Panc1 (cell line): ENCODE results near the gene PTPMT1. TPM values are rescaled to one million over a fixed set of nuclear protein-coding genes. Genes with fewer than 3 reads are reported as not detected.

ENCODE experiments used
- ATAC-seq: fragments of 200-7000 bp; cut with Tn5 transposase; 2 replicates; pipeline ENCODE4 v1.9.1; 2020; ENCODE audit warnings: mild to moderate bottlenecking, moderate library complexity
- BruUV-seq: library from RNA; stranded (reverse); fragments of 400-500 nt; replicated peaks from 2 replicates; lab custom pipeline; 2021; lab: Mats Ljungman, UMichigan
- CTCF ChIA-PET: fragments of 300-600 bp; sonication (Branson Sonifier 250); formaldehyde crosslinking; loops from one replicate; lab custom pipeline; 2022; ENCODE audit warnings: antibody characterized with exemption; lab: Charles Lee
- POLR2A ChIA-PET: fragments of 300-600 bp; sonication (Branson Sonifier 250); formaldehyde crosslinking; loops from one replicate; lab custom pipeline; 2022; ENCODE audit warnings: antibody characterized with exemption; lab: Charles Lee
- DNase-seq: peaks from one replicate; pipeline ENCODE4 v3.0.0-alpha.2; 2010; ENCODE audit warnings: low read depth, low spot score
- H3K27ac ChIP-seq: 2 replicates; pipeline ENCODE4 v1.5.1; 2011; ENCODE audit warnings: mild to moderate bottlenecking, low read length, inconsistent platforms
- H3K27me3 ChIP-seq: fragments of 200-500 bp; sonication (Bioruptor generic); 2 replicates; pipeline ENCODE4 v1.6.0; 2014; ENCODE audit warnings: low read length, inconsistent platforms; ENCODE audit not compliant: control insufficient read depth, insufficient read depth
- H3K36me3 ChIP-seq: fragments of 200-500 bp; sonication (Bioruptor generic); 2 replicates; pipeline ENCODE4 v1.5.1; 2014; ENCODE audit warnings: inconsistent platforms, mild to moderate bottlenecking, low read length, moderate library complexity; ENCODE audit not compliant: control insufficient read depth, insufficient read depth
- H3K4me1 ChIP-seq: 2 replicates; pipeline ENCODE4 v1.5.1; 2011; ENCODE audit warnings: inconsistent platforms, mild to moderate bottlenecking, low read length, moderate library complexity; ENCODE audit not compliant: control insufficient read depth, insufficient read depth
- H3K4me3 ChIP-seq, 2 experiments: 2 replicates each; pipeline ENCODE4 v1.5.1; 2011 to 2012; ENCODE audit warnings: low read depth in 2 of 2, low read length in 2 of 2, mild to moderate bottlenecking in 2 of 2, inconsistent platforms in 1 of 2, moderate library complexity in 1 of 2
- H3K9me3 ChIP-seq: fragments of 200-500 bp; sonication (Bioruptor generic); 2 replicates; pipeline ENCODE4 v1.5.1; 2014; ENCODE audit warnings: low read depth, mild to moderate bottlenecking, inconsistent platforms, low read length, moderate library complexity; ENCODE audit not compliant: control insufficient read depth, insufficient read depth
- POLR2AphosphoS5 ChIP-seq: IDR thresholded peaks from 2 replicates; pipeline ENCODE4 v1.6.1; 2012; ENCODE audit warnings: mild to moderate bottlenecking, low read depth, low read length, moderate library complexity
- SIN3A ChIP-seq: IDR thresholded peaks from 2 replicates; pipeline ENCODE4 v1.6.1; 2012; ENCODE audit warnings: low read depth, mild to moderate bottlenecking, low read length, moderate library complexity, borderline replicate concordance; ENCODE audit not compliant: insufficient read depth
- TCF7L2 ChIP-seq: IDR thresholded peaks from 2 replicates; pipeline ENCODE4 v1.6.1; 2011; ENCODE audit warnings: mild to moderate bottlenecking, low read depth, low read length, inconsistent platforms
- in situ Hi-C: cut with HindIII; loops from 2 replicates; pipeline ENCODE4 v1.10.0; 2016; ENCODE audit warnings: low sequenced_read_pairs, low pct_unique_long_range_greater_than_20kb
- intact Hi-C: fragments of 100-400 bp; cut with micrococcal nuclease; formaldehyde crosslinking; loops from one replicate; pipeline ENCODE4 v1.10.0; 2022; ENCODE audit not compliant: unreplicated experiment
- total RNA-seq: library from RNA; stranded (reverse); gene quantifications from one replicate; pipeline ENCODE4 v1.2.1, GENCODE V29; 2021; ENCODE audit not compliant: unreplicated experiment
- TF ChIP-seq, protein P1 (sequence below), 2 experiments: IDR thresholded peaks; 2 replicates each; pipeline ENCODE4 v1.6.1; 2011 to 2012; ENCODE audit warnings: low read depth in 2 of 2, control low read depth in 1 of 2, low read length in 1 of 2, mild to moderate bottlenecking in 1 of 2, moderate library complexity in 1 of 2; ENCODE audit not compliant: insufficient read depth in 1 of 2
- TF ChIP-seq, protein P2 (sequence below): fragments of 450-650 bp; IDR thresholded peaks from 2 replicates; pipeline ENCODE4 v1.5.1; 2017; ENCODE audit warnings: mild to moderate bottlenecking

PTPMT1 gene
- total RNA-seq, 1 experiment from 2014 or later = 81.0 TPM

DNA sequence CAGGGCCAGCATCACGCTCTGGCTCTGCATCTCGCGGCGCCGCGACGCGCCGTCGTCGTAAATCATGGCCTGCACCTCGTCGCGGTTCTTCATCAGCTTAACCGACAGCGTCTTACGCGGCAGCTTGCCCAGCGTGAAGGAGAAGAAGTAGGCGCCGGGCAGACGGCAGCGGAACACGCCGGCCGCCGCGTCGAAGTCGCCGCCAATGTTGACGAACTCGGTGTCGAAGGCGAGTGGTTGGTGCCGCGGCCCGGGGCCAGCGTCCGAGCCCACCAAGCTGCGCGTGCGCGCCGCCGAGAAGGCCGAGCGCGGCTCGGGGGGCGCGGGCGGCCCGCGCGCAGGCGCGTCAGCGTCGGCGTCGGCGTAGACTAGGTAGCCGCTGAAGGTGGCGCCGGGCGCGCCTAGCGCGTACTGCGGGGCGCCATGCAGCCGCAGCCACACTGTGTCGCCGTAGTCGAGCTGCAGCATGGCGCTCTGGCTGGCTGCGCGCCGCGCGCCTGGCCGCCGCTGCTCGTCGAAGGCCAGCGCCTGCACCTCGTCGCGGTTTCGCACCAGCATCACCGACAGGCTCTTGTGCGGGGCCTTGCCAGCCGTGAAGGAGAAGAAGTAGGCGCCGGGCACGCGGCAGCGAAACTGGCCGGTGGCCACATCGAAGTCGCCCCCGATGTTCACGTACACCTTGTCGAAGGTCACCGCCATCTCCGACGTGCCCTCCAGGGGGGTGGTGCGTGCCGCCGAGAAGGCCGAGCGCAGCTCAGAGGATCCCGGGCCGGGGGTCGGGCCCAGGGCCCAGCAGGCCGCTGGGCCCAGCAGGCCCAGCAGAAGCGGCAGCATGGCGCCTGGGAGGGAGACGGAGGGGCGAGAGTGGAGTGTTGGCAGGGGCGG lies 24.8 kb downstream of the PTPMT1 start:
- ChIA-PET CTCF (no interaction called here), POLR2A (no interaction called here)
- H3K36me3 ChIP-seq = no peaks in the 10 kb centered on the region
- no TSS peak for BruUV-seq
- peaks cover 6% of the 10 kb centered on the region; the same call in 1 of the 2 replicates for H3K27me3 ChIP-seq
- ATAC-seq (no peak), DNase-seq (no peak)
- TF ChIP-seq POLR2AphosphoS5 = no peak
- TF ChIP-seq TCF7L2 = no peak
- TF ChIP-seq, protein P1, sequence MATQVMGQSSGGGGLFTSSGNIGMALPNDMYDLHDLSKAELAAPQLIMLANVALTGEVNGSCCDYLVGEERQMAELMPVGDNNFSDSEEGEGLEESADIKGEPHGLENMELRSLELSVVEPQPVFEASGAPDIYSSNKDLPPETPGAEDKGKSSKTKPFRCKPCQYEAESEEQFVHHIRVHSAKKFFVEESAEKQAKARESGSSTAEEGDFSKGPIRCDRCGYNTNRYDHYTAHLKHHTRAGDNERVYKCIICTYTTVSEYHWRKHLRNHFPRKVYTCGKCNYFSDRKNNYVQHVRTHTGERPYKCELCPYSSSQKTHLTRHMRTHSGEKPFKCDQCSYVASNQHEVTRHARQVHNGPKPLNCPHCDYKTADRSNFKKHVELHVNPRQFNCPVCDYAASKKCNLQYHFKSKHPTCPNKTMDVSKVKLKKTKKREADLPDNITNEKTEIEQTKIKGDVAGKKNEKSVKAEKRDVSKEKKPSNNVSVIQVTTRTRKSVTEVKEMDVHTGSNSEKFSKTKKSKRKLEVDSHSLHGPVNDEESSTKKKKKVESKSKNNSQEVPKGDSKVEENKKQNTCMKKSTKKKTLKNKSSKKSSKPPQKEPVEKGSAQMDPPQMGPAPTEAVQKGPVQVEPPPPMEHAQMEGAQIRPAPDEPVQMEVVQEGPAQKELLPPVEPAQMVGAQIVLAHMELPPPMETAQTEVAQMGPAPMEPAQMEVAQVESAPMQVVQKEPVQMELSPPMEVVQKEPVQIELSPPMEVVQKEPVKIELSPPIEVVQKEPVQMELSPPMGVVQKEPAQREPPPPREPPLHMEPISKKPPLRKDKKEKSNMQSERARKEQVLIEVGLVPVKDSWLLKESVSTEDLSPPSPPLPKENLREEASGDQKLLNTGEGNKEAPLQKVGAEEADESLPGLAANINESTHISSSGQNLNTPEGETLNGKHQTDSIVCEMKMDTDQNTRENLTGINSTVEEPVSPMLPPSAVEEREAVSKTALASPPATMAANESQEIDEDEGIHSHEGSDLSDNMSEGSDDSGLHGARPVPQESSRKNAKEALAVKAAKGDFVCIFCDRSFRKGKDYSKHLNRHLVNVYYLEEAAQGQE (IDR thresholded peaks at IDR 0.05; ENCODE audit: insufficient read depth in 1 of 2, low read depth in 2 of 2, low read length in 1 of 2) = no peak
- TF ChIP-seq, protein P2, sequence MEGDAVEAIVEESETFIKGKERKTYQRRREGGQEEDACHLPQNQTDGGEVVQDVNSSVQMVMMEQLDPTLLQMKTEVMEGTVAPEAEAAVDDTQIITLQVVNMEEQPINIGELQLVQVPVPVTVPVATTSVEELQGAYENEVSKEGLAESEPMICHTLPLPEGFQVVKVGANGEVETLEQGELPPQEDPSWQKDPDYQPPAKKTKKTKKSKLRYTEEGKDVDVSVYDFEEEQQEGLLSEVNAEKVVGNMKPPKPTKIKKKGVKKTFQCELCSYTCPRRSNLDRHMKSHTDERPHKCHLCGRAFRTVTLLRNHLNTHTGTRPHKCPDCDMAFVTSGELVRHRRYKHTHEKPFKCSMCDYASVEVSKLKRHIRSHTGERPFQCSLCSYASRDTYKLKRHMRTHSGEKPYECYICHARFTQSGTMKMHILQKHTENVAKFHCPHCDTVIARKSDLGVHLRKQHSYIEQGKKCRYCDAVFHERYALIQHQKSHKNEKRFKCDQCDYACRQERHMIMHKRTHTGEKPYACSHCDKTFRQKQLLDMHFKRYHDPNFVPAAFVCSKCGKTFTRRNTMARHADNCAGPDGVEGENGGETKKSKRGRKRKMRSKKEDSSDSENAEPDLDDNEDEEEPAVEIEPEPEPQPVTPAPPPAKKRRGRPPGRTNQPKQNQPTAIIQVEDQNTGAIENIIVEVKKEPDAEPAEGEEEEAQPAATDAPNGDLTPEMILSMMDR = no peak
- TF ChIP-seq SIN3A = no peak
- in situ Hi-C loops (no loop called here), intact Hi-C loops (no loop called here)
- H3K9me3 ChIP-seq = no peaks in the 10 kb centered on the region
- H3K4me1 ChIP-seq = peaks cover 4% of the 10 kb centered on the region
- no peak overlapping the region for H3K27ac ChIP-seq
- no peak overlapping the region for H3K4me3 ChIP-seq

DNA sequence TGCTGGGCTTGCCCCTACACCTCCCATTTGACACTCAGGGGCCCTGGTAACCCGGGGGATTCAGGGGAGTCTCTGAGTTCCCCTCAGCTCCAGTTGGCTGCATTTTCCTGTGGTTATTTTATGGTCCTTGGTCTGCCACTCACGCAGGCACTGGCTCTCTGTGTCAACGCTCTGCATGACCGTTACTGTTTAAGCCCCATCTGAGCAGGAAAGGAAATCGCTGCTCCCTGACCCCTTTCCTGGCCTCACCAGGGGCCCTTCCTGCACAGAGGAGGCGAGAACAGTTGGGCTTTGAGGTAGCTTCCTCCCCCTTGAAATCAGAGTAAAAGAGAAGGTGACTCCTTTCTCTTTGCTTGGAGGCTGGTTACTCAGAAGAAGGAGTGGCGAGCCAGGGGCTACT lies 26.4 kb downstream of the PTPMT1 start:
- POLR2A ChIA-PET = no interaction called here

More for the DNA sequence above, 26.4 kb downstream of the PTPMT1 start:
- DNase-seq = no peak
- Histone ChIP-seq H3K27ac (no peak overlapping the region), H3K9me3 (no peaks in the 10 kb centered on the region), H3K36me3 (no peaks in the 10 kb centered on the region), H3K27me3 (peaks cover 6% of the 10 kb centered on the region; the same call in 1 of the 2 replicates), H3K4me3 (no peak overlapping the region), H3K4me1 (peaks cover 4% of the 10 kb centered on the region)
- CTCF ChIA-PET = no interaction called here
- in situ Hi-C loops = no loop called here
- intact Hi-C loops = no loop called here
- no peak for TF ChIP-seq POLR2AphosphoS5
- TF ChIP-seq, protein P2 = no peak
- TF ChIP-seq SIN3A = no peak
- TF ChIP-seq TCF7L2 = no peak
- TF ChIP-seq, protein P1 (IDR thresholded peaks at IDR 0.05; ENCODE audit: insufficient read depth in 1 of 2, low read depth in 2 of 2, low read length in 1 of 2) = no peak
- no TSS peak for BruUV-seq
- no peak for ATAC-seq
